NCI-H510A (cell line): ENCODE data around the gene MFAP1.
A peak's percentile ranks its signal among the peaks of the same experiment; 100 is the strongest.
"Not testable (repeated sequence)": the region's sequence is repeated elsewhere in the genome, so short reads cannot be mapped to it uniquely, and the experiment has no call there.

Experiments used
- DNase-seq: peaks from one replicate; lab custom pipeline; 2025; lab: John Stamatoyannopoulos, UW

Gene MFAP1

GRCh38 chr15:43821505-43821904 lies 3.0 kb downstream of the MFAP1 start:
- no peak for DNase-seq

GRCh38 chr15:43815064-43815463 lies 9.4 kb downstream of the MFAP1 start:
- not testable (repeated sequence) for DNase-seq

GRCh38 chr15:43808960-43809678 lies 15.4 kb downstream of the MFAP1 start:
- DNase-seq: no peak

- no peak for DNase-seq
Observed at GRCh38 chr15:43808435-43808950, 16.0 kb downstream of the MFAP1 start.

- DNase-seq: not testable (repeated sequence)
Observed at GRCh38 chr15:43802676-43803075, 21.8 kb downstream of the MFAP1 start.

- DNase-seq: peak; percentile 61
Observed at GRCh38 chr15:43800286-43801141, 24.0 kb downstream of the MFAP1 start, which contains the start of gene HYPK. Gene HYPK (plus strand): TSS chr15:43800599. CDS start chr15:43800623, 24 bp downstream.

- DNase-seq: no peak
Observed at GRCh38 chr15:43799945-43800285, 24.6 kb downstream of the MFAP1 start, which contains the start of gene SERINC4. Gene SERINC4 (minus strand): TSS chr15:43800220. CDS start chr15:43799986, 234 bp downstream.

- peak; percentile 65 for DNase-seq
Observed at GRCh38 chr15:43799209-43799944, 25.1 kb downstream of the MFAP1 start.

GRCh38 chr15:43796566-43796965 lies 27.9 kb downstream of the MFAP1 start:
- no peak for DNase-seq

- DNase-seq: no peak
Observed at GRCh38 chr15:43795997-43796396, 28.5 kb downstream of the MFAP1 start.

- no peak for DNase-seq
Observed at GRCh38 chr15:43795197-43795596, 29.3 kb downstream of the MFAP1 start.

- DNase-seq: no peak
Observed at GRCh38 chr15:43794269-43795037, 30.0 kb downstream of the MFAP1 start.

GRCh38 chr15:43793647-43794046 lies 30.8 kb downstream of the MFAP1 start:
- DNase-seq: no peak

- no peak for DNase-seq
Observed at GRCh38 chr15:43792761-43793476, 31.6 kb downstream of the MFAP1 start.

GRCh38 chr15:43791993-43792760 lies 32.3 kb downstream of the MFAP1 start, which contains the start of gene SERF2:
Gene SERF2 (plus strand): TSS chr15:43792320. CDS start chr15:43792377, 57 bp downstream.
- peak; percentile 90 for DNase-seq

GRCh38 chr15:43789409-43789808 lies 35.1 kb downstream of the MFAP1 start:
- DNase-seq: no peak

GRCh38 chr15:43779016-43779415 lies 45.5 kb downstream of the MFAP1 start:
- DNase-seq: no peak

- DNase-seq: peak; percentile 57
Observed at GRCh38 chr15:43777267-43777914, 47.1 kb downstream of the MFAP1 start.

- DNase-seq: peak; percentile 70
Observed at GRCh38 chr15:43776718-43777266, 47.7 kb downstream of the MFAP1 start, which contains the start of gene ELL3. Gene ELL3 (minus strand): TSS chr15:43776966. CDS start chr15:43776901, 65 bp downstream.
